Retinal pigment epithelial cell (primary cell): ENCODE measurements around the gene PGBD4.
A peak's percentile ranks its signal among the peaks of the same experiment; 100 is the strongest.

Experiments used
- DNase-seq: peaks from one replicate; pipeline ENCODE4 v3.0.0-alpha.2; 2010; ENCODE audit warnings: low read depth
- H3K4me3 ChIP-seq: 2 replicates; pipeline ENCODE4 v1.5.1; 2011; ENCODE audit warnings: mild to moderate bottlenecking, low read length, control low read depth, moderate library complexity
- TF ChIP-seq, protein P1 (sequence below): conservative IDR thresholded peaks from 2 replicates; pipeline ENCODE4 v1.5.1; 2011; ENCODE audit warnings: low read depth, low read length, control low read depth, inconsistent platforms

The PGBD4 gene

DNA sequence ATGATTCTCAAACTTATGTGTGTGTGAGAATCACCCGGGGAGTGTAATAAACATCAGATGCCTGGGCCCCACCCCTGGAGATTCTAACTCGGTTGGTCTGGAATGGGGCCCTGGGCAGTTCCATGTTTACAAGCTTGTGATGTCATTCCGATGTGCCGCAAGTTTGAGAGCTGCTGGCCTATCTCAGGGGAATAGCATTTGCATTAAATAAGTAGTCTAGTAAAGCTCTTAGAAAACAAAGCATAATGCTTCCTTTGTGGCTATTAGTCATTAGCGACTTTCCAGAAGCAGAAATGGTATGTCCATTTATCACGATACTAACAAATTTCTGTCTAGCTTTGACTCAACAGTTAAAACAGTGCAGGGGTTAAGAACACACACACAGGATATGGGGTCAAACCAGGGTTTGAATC lies 20.9 kb downstream of the PGBD4 start:
- DNase-seq: peak; percentile 76
- H3K4me3 ChIP-seq: no peak overlapping the region
- TF ChIP-seq, protein P1, sequence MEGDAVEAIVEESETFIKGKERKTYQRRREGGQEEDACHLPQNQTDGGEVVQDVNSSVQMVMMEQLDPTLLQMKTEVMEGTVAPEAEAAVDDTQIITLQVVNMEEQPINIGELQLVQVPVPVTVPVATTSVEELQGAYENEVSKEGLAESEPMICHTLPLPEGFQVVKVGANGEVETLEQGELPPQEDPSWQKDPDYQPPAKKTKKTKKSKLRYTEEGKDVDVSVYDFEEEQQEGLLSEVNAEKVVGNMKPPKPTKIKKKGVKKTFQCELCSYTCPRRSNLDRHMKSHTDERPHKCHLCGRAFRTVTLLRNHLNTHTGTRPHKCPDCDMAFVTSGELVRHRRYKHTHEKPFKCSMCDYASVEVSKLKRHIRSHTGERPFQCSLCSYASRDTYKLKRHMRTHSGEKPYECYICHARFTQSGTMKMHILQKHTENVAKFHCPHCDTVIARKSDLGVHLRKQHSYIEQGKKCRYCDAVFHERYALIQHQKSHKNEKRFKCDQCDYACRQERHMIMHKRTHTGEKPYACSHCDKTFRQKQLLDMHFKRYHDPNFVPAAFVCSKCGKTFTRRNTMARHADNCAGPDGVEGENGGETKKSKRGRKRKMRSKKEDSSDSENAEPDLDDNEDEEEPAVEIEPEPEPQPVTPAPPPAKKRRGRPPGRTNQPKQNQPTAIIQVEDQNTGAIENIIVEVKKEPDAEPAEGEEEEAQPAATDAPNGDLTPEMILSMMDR: no peak

DNA sequence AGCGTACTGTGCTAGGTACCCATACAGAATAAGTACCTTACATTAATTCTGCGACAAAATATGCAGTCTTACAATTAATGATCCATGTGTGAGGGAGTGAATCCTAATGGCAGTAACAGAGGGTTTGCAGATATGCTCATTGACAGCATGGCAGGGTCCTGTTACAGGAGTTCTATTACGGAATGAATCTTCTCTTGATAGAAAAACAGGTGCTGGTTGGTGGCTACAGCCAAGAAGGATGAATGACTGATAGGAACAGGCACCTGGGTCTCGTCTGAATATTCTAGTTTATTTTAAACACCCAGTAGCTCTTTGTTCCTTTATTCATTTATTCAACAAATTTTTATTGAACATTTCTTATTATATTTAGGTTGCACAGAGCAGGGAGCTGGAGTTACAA lies 22.8 kb downstream of the PGBD4 start:
- TF ChIP-seq, protein P1: no peak
- H3K4me3 ChIP-seq: no peak overlapping the region
- DNase-seq: no peak

DNA sequence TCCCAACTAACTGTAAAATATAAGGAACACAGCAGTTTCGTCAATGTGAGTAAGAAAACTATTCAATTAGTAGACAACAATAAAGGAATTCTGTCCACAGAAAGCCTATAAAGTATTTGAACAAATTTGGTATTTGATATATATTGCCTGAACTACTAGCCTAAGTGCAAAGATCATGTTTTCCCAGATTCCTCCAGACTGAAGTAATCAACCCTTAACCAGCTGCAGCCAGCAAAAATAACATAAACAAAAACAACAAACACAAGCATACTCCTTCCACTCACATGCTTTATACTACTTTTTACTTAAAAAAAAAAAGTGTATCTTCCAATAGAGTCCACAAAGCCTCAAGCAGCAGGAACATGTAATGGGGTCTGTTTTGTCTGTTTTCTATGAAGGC lies 24.1 kb downstream of the PGBD4 start:
- H3K4me3 ChIP-seq: no peak overlapping the region
- TF ChIP-seq, protein P1: no peak
- no peak for DNase-seq

DNA sequence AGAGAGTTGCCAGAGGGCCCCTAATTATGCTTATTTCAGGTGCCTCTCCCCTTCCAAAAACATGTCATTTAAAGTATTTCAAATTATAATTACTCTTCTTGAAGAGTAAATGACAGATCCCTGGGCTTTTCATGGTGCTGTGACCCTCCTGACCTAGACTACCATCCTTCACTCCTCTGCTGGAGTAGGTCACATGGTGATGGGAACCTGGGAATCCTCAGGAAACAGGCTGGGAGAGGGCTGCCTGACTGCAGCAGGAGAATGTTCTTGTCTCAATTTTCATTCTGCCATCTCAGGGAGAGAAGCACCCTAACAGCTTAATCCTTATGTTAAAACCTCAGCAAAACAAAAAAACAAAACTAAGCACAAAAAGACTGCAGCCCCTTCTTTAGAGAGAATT lies 24.6 kb downstream of the PGBD4 start:
- no peak for DNase-seq
- TF ChIP-seq, protein P1: no peak
- no peak overlapping the region for H3K4me3 ChIP-seq

DNA sequence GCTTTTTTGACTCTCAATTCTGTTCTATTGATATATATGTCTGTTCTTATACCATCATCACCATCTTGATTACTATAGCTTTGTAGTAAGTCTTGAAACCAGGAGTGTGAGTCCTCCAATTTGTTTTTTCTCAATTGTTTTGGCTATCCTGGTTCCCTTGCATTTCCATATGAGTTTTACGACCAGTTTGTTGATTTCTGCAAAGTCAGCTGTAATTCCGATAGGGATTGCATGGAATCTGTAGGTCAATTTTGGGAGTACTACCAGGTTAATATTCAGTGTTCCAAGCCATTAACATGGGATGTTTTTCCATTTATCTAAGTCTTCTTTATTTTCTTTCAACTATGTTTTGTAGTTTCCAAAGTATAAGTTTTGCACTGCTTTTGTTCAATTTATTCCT lies 27.0 kb downstream of the PGBD4 start:
- H3K4me3 ChIP-seq: no peak overlapping the region
- DNase-seq: no peak
- TF ChIP-seq, protein P1: no peak

DNA sequence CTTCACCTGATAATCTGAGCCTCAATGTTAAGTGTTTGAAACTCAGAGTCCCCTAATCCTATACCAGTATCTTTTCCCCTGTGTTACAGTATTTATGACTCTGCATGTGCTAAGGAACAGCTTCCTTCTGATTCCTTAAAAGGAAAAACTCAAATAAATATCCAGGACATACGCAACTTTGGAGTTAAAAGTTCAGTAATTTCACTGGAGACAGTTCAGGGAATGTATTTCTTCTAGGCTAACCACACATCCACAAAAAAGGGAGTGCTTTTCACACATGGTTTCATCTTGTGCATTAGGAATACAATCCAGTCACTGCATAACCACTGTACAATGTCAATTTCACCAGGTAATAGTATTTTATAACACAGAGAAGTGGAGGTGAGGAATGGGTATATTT lies 31.0 kb downstream of the PGBD4 start:
- no peak overlapping the region for H3K4me3 ChIP-seq
- DNase-seq: no peak
- TF ChIP-seq, protein P1: no peak

DNA sequence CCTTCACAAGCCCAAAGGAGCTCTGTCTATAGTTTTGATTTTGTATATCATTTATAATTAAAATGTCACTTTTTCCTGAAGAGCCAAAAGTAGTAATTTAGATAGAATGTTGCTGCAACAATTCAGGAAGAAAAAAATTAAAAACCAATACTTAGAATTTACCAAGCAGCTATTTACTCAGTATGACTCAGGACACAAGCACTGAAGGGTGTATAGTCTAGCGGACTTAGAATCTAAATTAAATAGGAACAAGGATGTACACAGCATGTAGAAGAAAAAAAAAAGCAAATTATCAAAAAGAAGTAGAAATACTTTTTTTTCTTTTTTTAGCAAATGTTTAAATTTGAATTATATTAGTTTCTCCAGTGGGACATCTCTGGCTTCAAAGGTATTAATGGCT lies 31.6 kb downstream of the PGBD4 start:
- H3K4me3 ChIP-seq: no peak overlapping the region
- no peak for DNase-seq
- TF ChIP-seq, protein P1: no peak
